ENCODE measurements around the gene PIK3R2.

DNA sequence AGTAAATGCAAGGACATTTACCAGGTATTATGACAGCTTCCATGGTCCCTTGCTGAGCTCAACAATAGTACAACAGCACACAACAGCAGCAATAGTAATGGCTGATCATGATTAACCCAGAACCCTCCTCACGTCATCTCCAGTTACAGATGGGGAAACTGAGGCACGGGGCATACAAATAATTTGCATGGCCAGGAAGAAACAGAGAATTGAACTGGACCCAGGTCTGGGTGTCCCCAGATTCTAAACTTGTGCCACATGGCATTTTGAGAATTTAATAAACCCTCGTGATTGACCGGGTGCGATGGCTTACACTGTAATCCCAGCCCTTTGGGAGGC is 48.2 kb upstream of the PIK3R2 start:
- TF ChIP-seq, protein P1, sequence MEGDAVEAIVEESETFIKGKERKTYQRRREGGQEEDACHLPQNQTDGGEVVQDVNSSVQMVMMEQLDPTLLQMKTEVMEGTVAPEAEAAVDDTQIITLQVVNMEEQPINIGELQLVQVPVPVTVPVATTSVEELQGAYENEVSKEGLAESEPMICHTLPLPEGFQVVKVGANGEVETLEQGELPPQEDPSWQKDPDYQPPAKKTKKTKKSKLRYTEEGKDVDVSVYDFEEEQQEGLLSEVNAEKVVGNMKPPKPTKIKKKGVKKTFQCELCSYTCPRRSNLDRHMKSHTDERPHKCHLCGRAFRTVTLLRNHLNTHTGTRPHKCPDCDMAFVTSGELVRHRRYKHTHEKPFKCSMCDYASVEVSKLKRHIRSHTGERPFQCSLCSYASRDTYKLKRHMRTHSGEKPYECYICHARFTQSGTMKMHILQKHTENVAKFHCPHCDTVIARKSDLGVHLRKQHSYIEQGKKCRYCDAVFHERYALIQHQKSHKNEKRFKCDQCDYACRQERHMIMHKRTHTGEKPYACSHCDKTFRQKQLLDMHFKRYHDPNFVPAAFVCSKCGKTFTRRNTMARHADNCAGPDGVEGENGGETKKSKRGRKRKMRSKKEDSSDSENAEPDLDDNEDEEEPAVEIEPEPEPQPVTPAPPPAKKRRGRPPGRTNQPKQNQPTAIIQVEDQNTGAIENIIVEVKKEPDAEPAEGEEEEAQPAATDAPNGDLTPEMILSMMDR (IDR thresholded peaks at IDR 0.05) = no peak
- no peak for TF ChIP-seq TCF7L2 (IDR thresholded peaks at IDR 0.05; ENCODE audit: low read depth, low read length)

All from Panc1 (cell line).